Adrenal gland (tissue), 12 donors: ENCODE measurements around the gene NCMAP. TPM values are rescaled to one million over a fixed set of nuclear protein-coding genes. Genes with fewer than 3 reads are reported as not detected.
"Not testable (repeated sequence)": the region's sequence is repeated elsewhere in the genome, so short reads cannot be mapped to it uniquely, and the experiment has no call there.

Experiments
- DNase-seq, 7 donors: peaks; one replicate each; pipeline ENCODE4 v3.0.0-alpha.2; 2019 to 2020
- H3K27ac ChIP-seq, 5 donors: fragments of 200-600 bp; sonication (generic) in 4 of 5; 1 replicate in 3 of 5; 2 replicates in 2 of 5; pipeline versions ENCODE4 v1.5.1 to v1.8.0; 2016 to 2020; ENCODE audit warnings: mild to moderate bottlenecking in 1 of 5
- H3K27me3 ChIP-seq: fragments of 200-600 bp; 2 replicates; pipeline ENCODE4 v1.8.0; 2021
- H3K36me3 ChIP-seq, 2 donors: fragments of 200-600 bp; replicated peaks in 1 of 2; 1 replicate in 1 of 2; 2 replicates in 1 of 2; pipeline versions ENCODE4 v1.5.1 to v1.8.0; 2018 to 2022
- H3K4me1 ChIP-seq, 2 donors: fragments of 200-600 bp; replicated peaks in 1 of 2; 1 replicate in 1 of 2; 2 replicates in 1 of 2; pipeline versions ENCODE4 v1.5.1 to v1.8.0; 2018 to 2021
- H3K4me3 ChIP-seq, 4 donors: fragments of 200-600 bp; sonication (generic) in 3 of 4; one replicate each; pipeline ENCODE4 v1.5.1; 2016 to 2018
- H3K9me3 ChIP-seq, 3 donors: fragments of 200-600 bp; sonication (generic) in 1 of 3; replicated peaks in 1 of 3; 1 replicate in 2 of 3; 2 replicates in 1 of 3; pipeline versions ENCODE4 v1.5.1 to v1.8.0; 2016 to 2021
- CTCF ChIP-seq, 6 experiments: fragments of 450-650 bp in 4 of 6; fragments of 200-600 bp in 2 of 6; sonication (generic) in 1 of 6; IDR thresholded peaks; 1 replicate in 5 of 6; 2 replicates in 1 of 6; pipeline versions ENCODE4 v1.5.1 to v1.8.0; 2016 to 2021; ENCODE audit warnings: antibody characterized with exemption in 6 of 6, mild to moderate bottlenecking in 2 of 6, moderate library complexity in 1 of 6
- POLR2A ChIP-seq, 2 donors: fragments of 450-650 bp; IDR thresholded peaks; one replicate each; pipeline ENCODE4 v1.6.1; 2017; ENCODE audit warnings: antibody characterized with exemption in 2 of 2, mild to moderate bottlenecking in 2 of 2, moderate library complexity in 1 of 2
- WGBS, 4 donors: extraction: QIAGEN DNeasy Blood & Tissue Kit in 2 of 4; methylation state at CpG; one replicate each; pipeline versions ENCODE4 v1.1.5 to v1.1.7; 2013 to 2017; 5-methylcytosine and 5-hydroxymethylcytosine counted together
- intact Hi-C, 2 donors: fragments of 100-400 bp; cut with DNase I; formaldehyde crosslinking; loops; one replicate each; pipeline versions ENCODE4 v1.14.1 to v1.15.0; 2022 to 2023
- polyA plus RNA-seq, 3 donors: library from polyadenylated mRNA; stranded (reverse); fragments of 200-250 nt in 2 of 3; fragments of 350-450 nt in 1 of 3; fragmentation: Illumina TruSeq in 1 of 3; extraction: RNeasy Lipid Tissue Mini Kit (QIAGEN cat#74804) in 1 of 3; gene quantifications; one replicate each; pipeline ENCODE4 v1.2.3, GENCODE V29; 2013 to 2014
- total RNA-seq, 9 donors: library from RNA; depleted of rRNA in 4 of 9; stranded (reverse); fragments of >200 nt in 4 of 9; fragments of 120-200 nt in 1 of 9; fragmentation: NEBNext Ultra II Directional in 1 of 9; extraction: Animal tissue kit (Norgen Biotek cat#: 25700) in 1 of 9; gene quantifications; one replicate each; pipeline versions ENCODE4 v1.1.0 to v1.2.4, GENCODE V29; 2013 to 2023
- donor health status: healthy with polysubstance abuse.
- donor health status: Bipolar disorder and iron deficiency.
- donor health status: DM: yes; HTN: yes; CAD: no.
- donor health status: DM: no; HTN: no; CAD: no.
- donor health status: DM: no; HTN: no; CAD: no.
- donor health status: DM: yes; HTN: yes; CAD: no.

Gene NCMAP
- total and polyA plus RNA-seq, 12 donors: under 0.01 to 0.27 (median 0.09) TPM; not detected in 7

GRCh38 chr1:24547195-24547594, 8.7 kb upstream of the NCMAP start:
- Histone ChIP-seq H3K36me3 (no peaks in the 10 kb centered on the region), H3K4me1 (no peaks in the 10 kb centered on the region), H3K27ac (no peak overlapping the region), H3K9me3 (no peaks in the 10 kb centered on the region), H3K4me3 (no peak overlapping the region), H3K27me3 (peaks cover 7% of the 10 kb centered on the region)
- WGBS, 4 donors: 55 to 74% (median 71%) methylated on average over 5 of the region's 5 CpGs
- intact Hi-C loops: no loop called here
- DNase-seq: no peak
- TF ChIP-seq POLR2A (IDR thresholded peaks at IDR 0.05) (no peak), CTCF (IDR thresholded peaks at IDR 0.05) (no peak)

GRCh38 chr1:24548070-24548469, 7.8 kb upstream of the NCMAP start:
- H3K27me3 ChIP-seq: peaks cover 7% of the 10 kb centered on the region
- DNase-seq: no peak
- intact Hi-C loops: no loop called here
- no peaks in the 10 kb centered on the region for H3K4me1 ChIP-seq
- no peaks in the 10 kb centered on the region for H3K36me3 ChIP-seq
- TF ChIP-seq CTCF (IDR thresholded peaks at IDR 0.05) (no peak), POLR2A (IDR thresholded peaks at IDR 0.05) (no peak)
- no peak overlapping the region for H3K4me3 ChIP-seq
- WGBS, 4 donors: 55 to 72% (median 68%) methylated on average over 3 of the region's 3 CpGs
- H3K9me3 ChIP-seq: no peaks in the 10 kb centered on the region
- no peak overlapping the region for H3K27ac ChIP-seq

GRCh38 chr1:24549210-24549609, 6.7 kb upstream of the NCMAP start:
- H3K4me1 ChIP-seq, H3K36me3 ChIP-seq, DNase-seq, H3K4me3 ChIP-seq, intact Hi-C loops, H3K27ac ChIP-seq, H3K9me3 ChIP-seq, H3K27me3 ChIP-seq: not testable (repeated sequence)
- 55 to 71% (median 67%) methylated on average over 5 of the region's 5 CpGs for WGBS, 4 donors

- Histone ChIP-seq H3K27ac (no peak overlapping the region), H3K36me3 (no peaks in the 10 kb centered on the region), H3K4me1 (peaks cover 0 to 7% of the 10 kb centered on the region in 2 donors), H3K9me3 (no peaks in the 10 kb centered on the region), H3K4me3 (no peak overlapping the region), H3K27me3 (peaks cover 19% of the 10 kb centered on the region)
- DNase-seq: no peak
- TF ChIP-seq CTCF (IDR thresholded peaks at IDR 0.05): no peak
- TF ChIP-seq POLR2A (IDR thresholded peaks at IDR 0.05): no peak
- 71 to 78% (median 73%) methylated on average over 13 of the region's 13 CpGs for WGBS, 4 donors
- intact Hi-C loops: no loop called here
These were observed 4.5 kb upstream of the NCMAP start for GRCh38 chr1:24551290-24551959.

- no peak overlapping the region for H3K4me3 ChIP-seq
- whole genome bisulfite sequencing, 4 donors: 75 to 83% (median 77%) methylated on average over 7 to 10 of the region's 10 CpGs
- no peak for DNase-seq
- no peak for TF ChIP-seq POLR2A (IDR thresholded peaks at IDR 0.05)
- no peaks in the 10 kb centered on the region for H3K36me3 ChIP-seq
- peaks cover 0 to 7% of the 10 kb centered on the region in 2 donors for H3K4me1 ChIP-seq
- H3K27me3 ChIP-seq: peaks cover 26% of the 10 kb centered on the region
- intact Hi-C loops: no loop called here
- H3K9me3 ChIP-seq: no peaks in the 10 kb centered on the region
- H3K27ac ChIP-seq: no peak overlapping the region
These were observed 3.8 kb upstream of the NCMAP start for GRCh38 chr1:24551960-24552571.
